B cell (primary cell): ENCODE results near the gene SEMA4A. TPM values are rescaled to one million over a fixed set of nuclear protein-coding genes. Genes with fewer than 3 reads are reported as not detected.

ENCODE experiments used
- ATAC-seq: fragments of 200-7000 bp; cut with Tn5 transposase; one replicate; pipeline ENCODE4 v1.10.0; 2021; ENCODE audit warnings: low read depth, mild to moderate bottlenecking, moderate number of reproducible peaks, moderate library complexity
- CTCF ChIA-PET: fragments of 350-600 bp; sonication (Branson Sonifier 250); formaldehyde crosslinking; loops from one replicate; lab custom pipeline; 2021; ENCODE audit warnings: antibody characterized with exemption, inconsistent platforms; lab: Charles Lee
- POLR2A ChIA-PET: fragments of 350-600 bp; sonication (Branson Sonifier 250); formaldehyde crosslinking; loops from one replicate; lab custom pipeline; 2021; ENCODE audit warnings: antibody characterized with exemption; lab: Charles Lee
- DNase-seq: peaks from one replicate; pipeline ENCODE4 v3.0.0; 2013
- H2AFZ ChIP-seq: 2 replicates; pipeline ENCODE4 v1.6.1; 2012; ENCODE audit warnings: mild to moderate bottlenecking, low read depth, low read length; ENCODE audit not compliant: insufficient read depth, poor library complexity, severe bottlenecking
- H3K27ac ChIP-seq, 2 donors: 1 replicate in 1 of 2; 2 replicates in 1 of 2; pipeline ENCODE4 v1.5.1; 2012 to 2013; ENCODE audit warnings: low read length in 2 of 2, mild to moderate bottlenecking in 2 of 2, moderate library complexity in 1 of 2
- H3K27me3 ChIP-seq, 4 experiments: fragments of 200-600 bp in 1 of 4; sonication (generic) in 1 of 4; replicated peaks in 1 of 4; 1 replicate in 2 of 4; 2 replicates in 2 of 4; pipeline versions ENCODE4 v1.6.1 to v1.7.0; 2013 to 2016; ENCODE audit warnings: low read length in 3 of 4, mild to moderate bottlenecking in 2 of 4, mixed read lengths in 1 of 4, moderate library complexity in 1 of 4; ENCODE audit not compliant: insufficient read depth in 4 of 4, control insufficient read depth in 3 of 4; ENCODE audit errors: control extremely low read depth in 1 of 4
- H3K36me3 ChIP-seq, 2 experiments: replicated peaks in 1 of 2; 1 replicate in 1 of 2; 2 replicates in 1 of 2; pipeline versions ENCODE4 v1.6.1 to v1.7.1; 2013; ENCODE audit warnings: low read length in 1 of 2; ENCODE audit not compliant: insufficient read depth in 2 of 2, control insufficient read depth in 1 of 2; ENCODE audit errors: control extremely low read depth in 1 of 2, extremely low read depth in 1 of 2
- H3K4me1 ChIP-seq, 2 donors: fragments of 200-600 bp in 1 of 2; sonication (generic) in 1 of 2; 1 replicate in 1 of 2; 2 replicates in 1 of 2; pipeline versions ENCODE4 v1.5.1 to v1.6.1; 2013 to 2017; ENCODE audit warnings: low read length in 2 of 2; ENCODE audit not compliant: control insufficient read depth in 2 of 2, insufficient read depth in 2 of 2
- H3K4me2 ChIP-seq: replicated peaks from 2 replicates; pipeline ENCODE3; 2012; ENCODE audit warnings: mild to moderate bottlenecking, low read depth, low read length; ENCODE audit not compliant: poor library complexity, severe bottlenecking
- H3K4me3 ChIP-seq, 5 experiments: fragments of 200-600 bp in 1 of 5; sonication (generic) in 1 of 5; 1 replicate in 3 of 5; 2 replicates in 2 of 5; pipeline versions ENCODE4 v1.5.1 to v1.7.0; 2011 to 2016; ENCODE audit warnings: low read length in 4 of 5, mild to moderate bottlenecking in 4 of 5, low read depth in 2 of 5, control low read depth in 1 of 5, moderate library complexity in 1 of 5; ENCODE audit not compliant: insufficient read depth in 1 of 5; ENCODE audit errors: control extremely low read depth in 1 of 5, extremely low read depth in 1 of 5
- H3K79me2 ChIP-seq: fragments of 200-600 bp; sonication (generic); one replicate; pipeline ENCODE4 v1.6.0; 2016; ENCODE audit warnings: low read length; ENCODE audit not compliant: control insufficient read depth, insufficient read depth
- H3K9ac ChIP-seq: fragments of 200-600 bp; sonication (generic); 2 replicates; pipeline ENCODE4 v1.6.1; 2017; ENCODE audit warnings: mild to moderate bottlenecking, low read length, moderate library complexity
- H3K9me3 ChIP-seq, 3 donors: one replicate each; pipeline versions ENCODE4 v1.6.1 to v1.7.1; 2013; ENCODE audit warnings: low read length in 2 of 3; ENCODE audit not compliant: control insufficient read depth in 2 of 3, insufficient read depth in 1 of 3; ENCODE audit errors: control extremely low read depth in 1 of 3
- H4K20me1 ChIP-seq: 2 replicates; pipeline ENCODE4 v1.6.0; 2012; ENCODE audit warnings: mild to moderate bottlenecking, low read length; ENCODE audit not compliant: insufficient read depth, control insufficient read depth, poor library complexity, severe bottlenecking
- H3K27ac Mint-ChIP-seq: one replicate; pipeline ENCODE4 v1.8.0; 2021; ENCODE audit warnings: mixed read lengths
- H3K27me3 Mint-ChIP-seq: one replicate; pipeline ENCODE4 v1.8.0; 2021; ENCODE audit warnings: mixed read lengths
- H3K4me1 Mint-ChIP-seq: one replicate; pipeline ENCODE4 v1.8.0; 2021; ENCODE audit warnings: mixed read lengths
- H3K4me3 Mint-ChIP-seq: one replicate; pipeline ENCODE4 v1.8.0; 2021; ENCODE audit warnings: mixed read lengths
- H3K9me3 Mint-ChIP-seq: one replicate; pipeline ENCODE4 v1.8.0; 2022; ENCODE audit warnings: mixed read lengths; ENCODE audit not compliant: insufficient read depth
- CTCF ChIP-seq: fragments of 200-600 bp; IDR thresholded peaks from one replicate; pipeline ENCODE4 v1.8.0; 2022; ENCODE audit warnings: antibody characterized with exemption, mild to moderate bottlenecking
- EZH2 ChIP-seq: IDR thresholded peaks from 2 replicates; pipeline ENCODE4 v1.6.1; 2012; ENCODE audit warnings: borderline replicate concordance, low read depth, mild to moderate bottlenecking, moderate library complexity, low read length; ENCODE audit not compliant: insufficient read depth, poor library complexity, severe bottlenecking
- WGBS: methylation state at CpG from one replicate; pipeline ENCODE4 v1.1.5; 2013; ENCODE audit warnings: missing lambda C conversion rate; ENCODE audit not compliant: insufficient coverage; 5-methylcytosine and 5-hydroxymethylcytosine counted together
- intact Hi-C: fragments of 100-400 bp; cut with micrococcal nuclease; formaldehyde crosslinking; loops from one replicate; pipeline ENCODE4 v1.10.0; 2022
- polyA plus RNA-seq: library from polyadenylated mRNA; depleted of rRNA; stranded (reverse); fragments of >200 nt; gene quantifications from 2 replicates; pipeline ENCODE4 v1.2.3, GENCODE V29; 2012
- total RNA-seq, 2 donors: library from RNA; stranded (reverse); fragments of 120-200 nt in 1 of 2; gene quantifications; 1 replicate in 1 of 2; 2 replicates in 1 of 2; pipeline versions ENCODE4 v1.2.3 to v1.2.4, GENCODE V29; 2013 to 2022

Gene SEMA4A
- total and polyA plus RNA-seq, 2 donors (not counting 1 experiment from before 2014, with no cell fraction given): 9.2 to 15.5 TPM

GRCh38 chr1:156212833-156213643 lies 59.7 kb downstream of the SEMA4A start, which contains the start of gene PMF1:
PMF1 (plus strand) TSS chr1:156213007; CDS start chr1:156213016, 9 bp downstream.
- no peaks in the 10 kb centered on the region for H3K27me3 Mint-ChIP-seq
- DNase-seq (peak; percentile 97), ATAC-seq (peak; percentile 97)
- intact Hi-C loops: loop anchor here (1.0 to 5.0 kb wide), 7 partner anchors 19 to 356 kb away; partner anchors contain the start of genes CCT3, GON4L, SLC25A44 and SMG5
- Histone ChIP-seq H3K9ac (peak within 1 kb of the TSS; percentile 77), H3K27ac (peak within 1 kb of the TSS; percentile 93 to 94), H3K9me3 (no peaks in the 10 kb centered on the region), H2AFZ (peak within 1 kb of the TSS; percentile 88), H3K4me3 (peak within 1 kb of the TSS; percentile 75 to 95 (median 81)), H3K4me1 (peaks cover 14 to 19% of the 10 kb centered on the region in 2 donors), H3K36me3 (peaks cover 0 to 30% of the 10 kb centered on the region in 2 experiments), H4K20me1 (peaks cover 4% of the 10 kb centered on the region), H3K4me2 (peak within 1 kb of the TSS; percentile 93), H3K27me3 (no peaks in the 10 kb centered on the region), H3K79me2 (peaks cover 40% of the 10 kb centered on the region)
- ChIA-PET POLR2A (interaction anchor here (0.5 to 2.1 kb wide), 18 partner anchors 12 to 539 kb away, joined by 3 to 9 read pairs (median 4); partner anchors contain the start of genes SEMA4A, SLC25A44, SMG5 and SYT11), CTCF (interaction anchor here (0.8 to 3.0 kb wide), 10 partner anchors 12 to 116 kb away, joined by 3 to 43 read pairs (median 6); partner anchors contain the start of genes SLC25A44 and SMG5)
- WGBS: under 1% methylated on average over 54 of the region's 61 CpGs
- H3K9me3 Mint-ChIP-seq: no peaks in the 10 kb centered on the region
- H3K4me1 Mint-ChIP-seq: peaks cover 29% of the 10 kb centered on the region
- H3K4me3 Mint-ChIP-seq: peak within 1 kb of the TSS; percentile 98
- H3K27ac Mint-ChIP-seq: peak within 1 kb of the TSS; percentile 99
- TF ChIP-seq EZH2 (no peak), CTCF (no peak)
